T-cell (primary cell): ENCODE results near the gene LSM6. TPM values are rescaled to one million over a fixed set of nuclear protein-coding genes. Genes with fewer than 3 reads are reported as not detected.

Experiments used
- ATAC-seq, 4 experiments: fragments of 200-7000 bp in 3 of 4; fragments of 150-1000 bp in 1 of 4; cut with Tn5 transposase; replicated peaks in 1 of 4; 1 replicate in 3 of 4; 2 replicates in 1 of 4; pipeline ENCODE4 v1.10.0; 2021; ENCODE audit warnings: moderate library complexity in 3 of 4, mild to moderate bottlenecking in 2 of 4, moderate number of reproducible peaks in 1 of 4
- CTCF ChIA-PET, 2 donors: fragments of 300-600 bp; sonication (Branson Sonifier 250); formaldehyde crosslinking; loops; one replicate each; lab custom pipeline; 2022; ENCODE audit warnings: antibody characterized with exemption in 2 of 2; lab: Charles Lee
- POLR2A ChIA-PET, 2 donors: fragments of 300-600 bp; sonication (Branson Sonifier 250); formaldehyde crosslinking; loops; one replicate each; lab custom pipeline; 2022; ENCODE audit warnings: antibody characterized with exemption in 2 of 2; lab: Charles Lee
- DNase-seq, 35 experiments: peaks; one replicate each; pipeline versions ENCODE4 v3.0.0 to v3.0.0-alpha.2; 2013 to 2023
- H3K27ac ChIP-seq: one replicate; pipeline ENCODE4 v1.5.1; 2013; ENCODE audit warnings: low read length
- H3K27me3 ChIP-seq, 2 experiments: replicated peaks in 1 of 2; 1 replicate in 1 of 2; 2 replicates in 1 of 2; pipeline versions ENCODE4 v1.6.1 to v1.7.0; 2013; ENCODE audit warnings: low read length in 1 of 2, mixed read lengths in 1 of 2; ENCODE audit not compliant: control insufficient read depth in 2 of 2, insufficient read depth in 2 of 2; ENCODE audit errors: extremely low read depth in 1 of 2
- H3K36me3 ChIP-seq, 2 donors: 1 replicate in 1 of 2; 2 replicates in 1 of 2; pipeline versions ENCODE4 v1.6.1 to v1.7.0; 2013; ENCODE audit warnings: low read length in 1 of 2; ENCODE audit not compliant: control insufficient read depth in 2 of 2, insufficient read depth in 1 of 2; ENCODE audit errors: extremely low read depth in 1 of 2
- H3K4me1 ChIP-seq, 2 experiments: 1 replicate in 1 of 2; 2 replicates in 1 of 2; pipeline versions ENCODE4 v1.6.1 to v1.7.0; 2013; ENCODE audit warnings: low read length in 2 of 2, mixed read lengths in 1 of 2; ENCODE audit not compliant: insufficient read depth in 2 of 2, control insufficient read depth in 1 of 2; ENCODE audit errors: extremely low read depth in 1 of 2
- H3K4me3 ChIP-seq, 2 donors: 1 replicate in 1 of 2; 2 replicates in 1 of 2; pipeline versions ENCODE4 v1.5.1 to v1.7.0; 2013; ENCODE audit warnings: mild to moderate bottlenecking in 2 of 2, low read length in 1 of 2, moderate library complexity in 1 of 2; ENCODE audit not compliant: control insufficient read depth in 1 of 2; ENCODE audit errors: extremely low read depth in 1 of 2
- H3K9me3 ChIP-seq: 2 replicates; pipeline ENCODE4 v1.7.0; 2013
- H3K27ac Mint-ChIP-seq, 2 donors: one replicate each; pipeline ENCODE4 v1.8.0; 2020 to 2021; ENCODE audit warnings: mild to moderate bottlenecking in 2 of 2, mixed read lengths in 2 of 2
- H3K27me3 Mint-ChIP-seq, 2 donors: one replicate each; pipeline ENCODE4 v1.8.0; 2021 to 2022; ENCODE audit warnings: mixed read lengths in 2 of 2
- H3K36me3 Mint-ChIP-seq: one replicate; pipeline ENCODE4 v1.8.0; 2021; ENCODE audit warnings: mixed read lengths
- H3K4me1 Mint-ChIP-seq, 3 donors: one replicate each; pipeline ENCODE4 v1.8.0; 2020 to 2022; ENCODE audit warnings: mixed read lengths in 3 of 3, mild to moderate bottlenecking in 1 of 3
- H3K4me3 Mint-ChIP-seq, 3 donors: one replicate each; pipeline ENCODE4 v1.8.0; 2020 to 2022; ENCODE audit warnings: mild to moderate bottlenecking in 3 of 3, mixed read lengths in 3 of 3, moderate library complexity in 3 of 3
- H3K9me3 Mint-ChIP-seq, 3 donors: one replicate each; pipeline ENCODE4 v1.8.0; 2020 to 2022; ENCODE audit warnings: mixed read lengths in 3 of 3
- WGBS: methylation state at CpG from one replicate; pipeline ENCODE4 v1.1.5; 2013; ENCODE audit warnings: missing lambda C conversion rate; ENCODE audit not compliant: insufficient coverage; 5-methylcytosine and 5-hydroxymethylcytosine counted together
- total RNA-seq, 35 experiments: library from RNA in 6 of 35; stranded (reverse) in 6 of 35; fragments of 120-200 nt in 1 of 35; gene quantifications; one replicate each; pipeline versions ENCODE4 v1.2.1 to v1.2.4 and lab custom pipeline; 2013 to 2026

Gene LSM6
- total RNA-seq, 5 donors from 2014 or later (not counting 1 experiment from before 2014, with no cell fraction given): 23.1 to 52.0 (median 45.2) TPM

DNA sequence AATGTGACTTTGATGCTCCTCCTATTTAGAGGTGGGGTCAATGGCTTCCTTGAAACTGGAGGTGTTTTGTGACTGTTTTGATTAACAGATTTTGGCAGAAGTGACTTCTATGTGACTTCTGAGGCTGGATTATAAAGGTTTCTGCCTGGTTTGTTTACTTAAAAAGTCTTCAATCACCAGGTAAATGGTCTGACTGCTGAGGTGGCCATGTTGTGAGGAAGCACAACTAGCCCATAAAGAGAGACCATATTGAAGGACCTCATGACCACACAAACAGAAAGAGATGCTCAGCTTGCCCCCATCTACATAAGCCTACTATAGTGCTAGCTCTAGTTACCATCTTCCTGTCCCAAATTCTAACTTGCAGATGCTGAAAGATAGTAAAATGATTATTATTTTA, 14.3 kb upstream of the LSM6 start:
- Mint-ChIP-seq H3K36me3 (peaks cover 3% of the 10 kb centered on the region), H3K4me3 (no peak overlapping the region), H3K27me3 (peaks cover 15 to 16% of the 10 kb centered on the region in 2 donors), H3K9me3 (peaks cover 0 to 20% (median 12%) of the 10 kb centered on the region in 3 donors), H3K4me1 (peaks cover 0 to 6% (median 6%) of the 10 kb centered on the region in 3 donors), H3K27ac (no peak overlapping the region)
- no peaks in the 10 kb centered on the region for H3K36me3 ChIP-seq
- ATAC-seq (no peak), DNase-seq (no peak)
- no peaks in the 10 kb centered on the region for H3K4me1 ChIP-seq
- no peak overlapping the region for H3K27ac ChIP-seq
- POLR2A ChIA-PET: no interaction called here
- no peak overlapping the region for H3K4me3 ChIP-seq
- CTCF ChIA-PET: no interaction called here
- no peaks in the 10 kb centered on the region for H3K27me3 ChIP-seq
- no peaks in the 10 kb centered on the region for H3K9me3 ChIP-seq

- CTCF ChIA-PET: no interaction called here
- H3K4me1 ChIP-seq: no peaks in the 10 kb centered on the region
- DNase-seq: no peak
- no peaks in the 10 kb centered on the region for H3K27me3 ChIP-seq
- H3K9me3 ChIP-seq: no peaks in the 10 kb centered on the region
- H3K4me1 Mint-ChIP-seq: no peaks in the 10 kb centered on the region
- no CpG with 5 or more reads among the region's 1 CpG for WGBS
- no peak overlapping the region for H3K4me3 ChIP-seq
- H3K27ac Mint-ChIP-seq: no peak overlapping the region
- H3K27ac ChIP-seq: no peak overlapping the region
- no peaks in the 10 kb centered on the region for H3K36me3 ChIP-seq
- H3K27me3 Mint-ChIP-seq: peaks cover 0 to 8% of the 10 kb centered on the region in 2 donors
- POLR2A ChIA-PET: no interaction called here
- no peak for ATAC-seq
- peaks cover 0 to 14% (median 9%) of the 10 kb centered on the region in 3 donors for H3K9me3 Mint-ChIP-seq
- H3K4me3 Mint-ChIP-seq: no peak overlapping the region
- H3K36me3 Mint-ChIP-seq: peaks cover 3% of the 10 kb centered on the region
Measured at GRCh38 chr4:146165221-146165620, 10.3 kb upstream of the LSM6 start.

GRCh38 chr4:146165840-146166239, 9.7 kb upstream of the LSM6 start:
- no peaks in the 10 kb centered on the region for H3K27me3 ChIP-seq
- no peaks in the 10 kb centered on the region for H3K9me3 ChIP-seq
- peaks cover 2% of the 10 kb centered on the region for H3K36me3 Mint-ChIP-seq
- no peak overlapping the region for H3K27ac ChIP-seq
- no peak overlapping the region for H3K4me3 ChIP-seq
- peaks cover 0 to 13% (median 8%) of the 10 kb centered on the region in 3 donors for H3K9me3 Mint-ChIP-seq
- DNase-seq (no peak), ATAC-seq (no peak)
- no peak overlapping the region for H3K27ac Mint-ChIP-seq
- H3K36me3 ChIP-seq: no peaks in the 10 kb centered on the region
- H3K27me3 Mint-ChIP-seq: peaks cover 0 to 8% of the 10 kb centered on the region in 2 donors
- ChIA-PET CTCF (interaction anchor here in 1 of 2 donors (0.7 kb wide), 1 partner anchor 1701 kb away, joined by 3 read pairs; no protein-coding TSS in a partner anchor), POLR2A (no interaction called here)
- H3K4me1 ChIP-seq: no peaks in the 10 kb centered on the region
- H3K4me1 Mint-ChIP-seq: no peaks in the 10 kb centered on the region
- no peak overlapping the region for H3K4me3 Mint-ChIP-seq

DNA sequence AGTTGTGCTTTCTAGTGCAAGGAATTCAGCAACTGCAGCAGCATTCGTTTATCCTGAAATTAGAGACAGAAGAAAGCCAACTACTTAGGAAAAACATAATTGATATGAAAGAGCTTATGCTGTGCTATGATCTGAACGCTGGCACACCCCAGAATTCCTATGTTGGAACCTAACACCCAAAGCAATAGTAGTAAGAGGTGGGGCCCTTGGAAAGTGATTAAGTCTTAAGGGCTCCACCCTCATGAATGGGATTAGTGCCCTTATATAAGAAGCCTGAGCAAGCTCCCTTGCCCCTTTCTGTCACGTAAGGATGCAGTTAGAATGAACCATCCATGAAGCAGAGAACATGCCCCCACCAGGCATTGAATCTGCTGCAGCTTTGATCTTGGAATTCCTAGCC, 5.4 kb upstream of the LSM6 start:
- Histone ChIP-seq H3K9me3 (no peaks in the 10 kb centered on the region), H3K27me3 (no peaks in the 10 kb centered on the region), H3K27ac (no peak overlapping the region), H3K4me3 (no peak overlapping the region), H3K36me3 (no peaks in the 10 kb centered on the region), H3K4me1 (no peaks in the 10 kb centered on the region)
- DNase-seq (no peak), ATAC-seq (no peak)
- no peaks in the 10 kb centered on the region for H3K36me3 Mint-ChIP-seq
- no peaks in the 10 kb centered on the region for H3K9me3 Mint-ChIP-seq
- 20% methylated on average over 1 of the region's 3 CpGs for WGBS
- no peak overlapping the region for H3K27ac Mint-ChIP-seq
- ChIA-PET CTCF (no interaction called here), POLR2A (no interaction called here)
- H3K27me3 Mint-ChIP-seq: no peaks in the 10 kb centered on the region
- no peak overlapping the region for H3K4me3 Mint-ChIP-seq
- H3K4me1 Mint-ChIP-seq: peaks cover 6 to 14% (median 8%) of the 10 kb centered on the region in 3 donors

- no peaks in the 10 kb centered on the region for H3K36me3 Mint-ChIP-seq
- H3K9me3 Mint-ChIP-seq: no peaks in the 10 kb centered on the region
- Histone ChIP-seq H3K36me3 (peaks cover 0 to 6% of the 10 kb centered on the region in 2 donors), H3K4me1 (peaks cover 9 to 17% of the 10 kb centered on the region in 2 experiments), H3K27me3 (no peaks in the 10 kb centered on the region), H3K4me3 (peak overlapping the region in 1 of 2 donors; percentile 93), H3K9me3 (no peaks in the 10 kb centered on the region), H3K27ac (no peak overlapping the region)
- POLR2A ChIA-PET: no interaction called here
- H3K27me3 Mint-ChIP-seq: no peaks in the 10 kb centered on the region
- ATAC-seq (no peak), DNase-seq (peak in 1 of 35 experiments; percentile 11)
- peaks cover 58 to 65% (median 62%) of the 10 kb centered on the region in 3 donors for H3K4me1 Mint-ChIP-seq
- WGBS: 89% methylated on average over 2 of the region's 2 CpGs
- peak overlapping the region; percentile 39 to 76 for H3K27ac Mint-ChIP-seq
- CTCF ChIA-PET: no interaction called here
- H3K4me3 Mint-ChIP-seq: peak overlapping the region; percentile 84 to 87 (median 87)
Measured at GRCh38 chr4:146176891-146177290, 1.4 kb downstream of the LSM6 start.

DNA sequence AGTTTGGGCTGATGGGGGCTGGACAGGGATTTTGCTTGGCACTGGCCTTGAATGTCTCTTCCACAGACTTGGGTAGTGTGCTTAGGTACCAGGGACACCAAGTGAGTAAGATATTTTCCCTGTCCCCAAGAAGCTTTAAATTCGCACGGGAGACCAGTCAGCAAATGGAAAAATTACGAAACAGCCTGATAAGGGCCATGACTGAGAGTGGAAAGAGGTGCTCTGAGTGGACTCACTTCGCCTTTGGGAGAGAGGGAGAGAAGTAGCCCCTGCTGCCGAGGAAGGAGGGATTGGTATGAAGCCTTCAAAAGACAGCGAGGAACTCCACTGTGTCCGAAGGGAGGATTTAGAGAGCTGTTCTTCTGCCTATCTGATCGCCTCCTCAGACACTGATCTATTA, 2.6 kb downstream of the LSM6 start:
- peaks cover 0 to 8% of the 10 kb centered on the region in 2 donors for H3K36me3 ChIP-seq
- no peak overlapping the region for H3K4me3 ChIP-seq
- no peak overlapping the region for H3K27ac Mint-ChIP-seq
- no peaks in the 10 kb centered on the region for H3K9me3 ChIP-seq
- peaks cover 67 to 70% (median 68%) of the 10 kb centered on the region in 3 donors for H3K4me1 Mint-ChIP-seq
- H3K27me3 ChIP-seq: no peaks in the 10 kb centered on the region
- no peak for DNase-seq
- ChIA-PET CTCF (no interaction called here), POLR2A (no interaction called here)
- peaks cover 9 to 17% of the 10 kb centered on the region in 2 experiments for H3K4me1 ChIP-seq
- no peaks in the 10 kb centered on the region for H3K27me3 Mint-ChIP-seq
- H3K4me3 Mint-ChIP-seq: peak overlapping the region; percentile 0 to 87 (median 15)
- no peaks in the 10 kb centered on the region for H3K9me3 Mint-ChIP-seq
- no peak for ATAC-seq
- H3K36me3 Mint-ChIP-seq: no peaks in the 10 kb centered on the region
- no peak overlapping the region for H3K27ac ChIP-seq
- 100% methylated on average over 2 of the region's 8 CpGs for WGBS
